ENCODE data around the gene AGPAT2. TPM values are rescaled to one million over a fixed set of nuclear protein-coding genes. Genes with fewer than 3 reads are reported as not detected.
"Not testable (repeated sequence)": the region's sequence is repeated elsewhere in the genome, so short reads cannot be mapped to it uniquely, and the experiment has no call there.

AGPAT2 gene
- total RNA-seq, 1 donor from 2014 or later, result 53.8 TPM

- DNase-seq, result peak; percentile 52
- ATAC-seq, result peak; percentile 28
- intact Hi-C loops (cut with micrococcal nuclease), result no loop called here
Measured at GRCh38 chr9:136721339-136722092, 34.3 kb upstream of the AGPAT2 start.

GRCh38 chr9:136720898-136721338 is 33.7 kb upstream of the AGPAT2 start:
- DNase-seq (no peak), ATAC-seq (peak; percentile 2)
- intact Hi-C loops (cut with micrococcal nuclease), result no loop called here

DNA sequence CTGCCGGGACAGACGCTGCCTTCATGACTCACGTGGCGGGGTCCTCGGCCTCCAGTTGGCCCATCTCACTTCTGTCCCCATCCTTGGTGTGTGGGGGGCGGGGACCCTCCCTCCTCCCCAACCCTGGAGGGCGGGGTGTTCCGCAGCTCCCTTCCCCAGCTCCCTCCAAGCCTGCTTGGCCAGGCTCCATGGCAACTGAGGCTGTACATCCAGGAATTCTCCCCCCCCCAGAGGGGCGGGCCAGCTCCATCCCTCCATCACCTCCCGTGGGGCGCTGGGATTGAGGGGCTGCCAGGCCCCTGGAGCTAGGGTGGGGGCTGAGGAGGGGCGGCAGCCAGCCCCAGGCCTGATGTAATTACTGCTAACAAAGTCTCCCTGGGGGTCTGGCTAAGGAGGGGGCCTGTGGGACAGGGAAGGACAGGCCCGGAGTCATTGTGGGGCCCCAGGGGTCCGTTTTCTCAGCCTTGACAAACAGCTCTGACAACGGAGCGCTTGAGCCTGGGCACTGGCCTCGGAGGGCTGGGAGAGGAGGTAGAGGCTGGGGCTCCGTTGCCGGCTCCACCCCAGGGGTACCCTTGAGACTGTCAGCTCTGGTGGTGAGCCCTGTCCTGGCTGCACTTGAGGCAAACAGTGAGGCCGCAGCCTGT is 33.1 kb upstream of the AGPAT2 start:
- ATAC-seq, result peak; percentile 9
- DNase-seq, result peak; percentile 62
- intact Hi-C loops (cut with micrococcal nuclease), result no loop called here

DNA sequence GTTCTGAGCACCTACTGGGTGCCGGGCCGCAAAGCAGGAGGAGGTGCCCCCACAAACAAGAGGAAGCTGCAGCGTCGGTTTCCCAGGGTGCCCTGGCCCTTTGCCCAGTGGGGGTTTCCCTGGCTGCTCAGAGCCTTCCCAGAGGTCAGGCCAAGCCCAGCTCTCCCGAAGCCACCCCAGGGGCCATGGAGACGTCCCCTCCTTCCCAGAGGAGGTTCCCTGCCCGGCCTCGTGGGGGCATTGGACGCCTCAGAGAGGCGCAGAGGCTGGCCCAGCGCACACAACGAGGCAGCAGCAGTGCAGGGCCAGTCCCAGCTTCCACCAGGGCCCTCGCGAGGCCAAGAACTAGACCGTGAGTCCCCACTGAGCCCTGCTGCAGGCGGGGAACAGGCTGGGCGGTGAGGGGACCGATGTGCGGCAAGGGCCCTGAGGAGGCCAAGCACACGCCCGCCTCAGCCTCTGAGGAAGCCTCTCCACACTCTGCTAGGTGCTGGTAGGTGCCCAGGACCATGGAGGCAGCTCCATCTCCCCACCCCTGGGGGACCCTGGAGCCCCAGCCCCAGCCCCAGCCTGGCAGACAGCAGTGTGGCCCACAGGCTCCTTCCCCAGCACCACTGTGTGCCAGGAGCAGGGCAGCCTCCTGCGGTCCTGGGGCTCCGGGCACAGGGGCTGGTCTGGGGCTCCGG is 32.1 kb upstream of the AGPAT2 start:
- ATAC-seq (peak; percentile 1), DNase-seq (peak; percentile 62)
- intact Hi-C loops (cut with micrococcal nuclease), result no loop called here

- intact Hi-C loops (cut with micrococcal nuclease), result no loop called here
- DNase-seq, result no peak
- ATAC-seq, result no peak
Measured at GRCh38 chr9:136718345-136719194, 31.3 kb upstream of the AGPAT2 start.

DNA sequence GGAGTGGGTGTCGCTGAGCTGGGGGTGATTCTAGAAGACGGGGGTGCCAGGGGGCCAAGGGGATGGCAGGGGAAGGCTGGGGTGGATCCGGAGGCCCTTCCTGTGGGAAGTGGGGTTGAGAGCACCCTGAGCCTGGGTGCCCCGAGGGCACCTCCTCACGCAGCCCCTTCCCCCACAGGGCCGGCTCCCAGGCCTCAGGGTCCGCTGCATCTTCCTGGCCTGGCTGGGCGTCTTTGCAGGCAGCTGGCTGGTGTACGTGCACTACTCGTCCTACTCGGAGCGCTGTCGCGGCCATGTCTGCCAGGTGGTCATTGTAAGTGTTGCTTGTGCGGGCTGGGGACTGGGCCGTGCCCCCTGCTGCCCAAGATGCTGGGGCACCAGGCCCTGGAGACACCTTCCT is 30.1 kb upstream of the AGPAT2 start:
- no peak for ATAC-seq
- intact Hi-C loops (cut with micrococcal nuclease), result no loop called here
- no peak for DNase-seq

DNA sequence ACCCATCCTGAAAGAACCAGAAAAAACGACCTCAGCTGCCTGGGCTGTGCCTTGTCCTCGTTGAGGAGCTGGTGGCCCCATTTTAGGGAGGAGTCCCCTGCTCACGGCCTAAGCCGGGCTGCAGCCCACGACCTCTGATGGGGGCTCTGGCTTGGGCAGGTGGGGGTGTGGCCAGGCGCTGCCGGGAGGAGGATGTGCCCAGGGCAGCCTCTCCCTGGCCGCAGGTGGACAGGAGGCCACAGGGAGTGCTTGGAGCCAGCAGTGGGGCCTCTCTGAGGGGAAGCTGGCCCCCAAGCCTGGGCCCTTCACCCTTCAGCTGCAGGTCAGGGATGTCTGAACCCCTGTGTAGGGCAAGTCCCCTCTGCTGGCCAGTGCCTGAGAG is 27.6 kb upstream of the AGPAT2 start:
- ATAC-seq (peak; percentile 5), DNase-seq (no peak)
- intact Hi-C loops (cut with micrococcal nuclease), result no loop called here

- DNase-seq (peak; percentile 74), ATAC-seq (peak; percentile 59)
- intact Hi-C loops (cut with micrococcal nuclease), result no loop called here
Measured at GRCh38 chr9:136714096-136714892, 27.0 kb upstream of the AGPAT2 start.

GRCh38 chr9:136713550-136713949 is 26.3 kb upstream of the AGPAT2 start:
- peak; percentile 6 for ATAC-seq
- intact Hi-C loops (cut with micrococcal nuclease), result no loop called here
- DNase-seq, result no peak

DNA sequence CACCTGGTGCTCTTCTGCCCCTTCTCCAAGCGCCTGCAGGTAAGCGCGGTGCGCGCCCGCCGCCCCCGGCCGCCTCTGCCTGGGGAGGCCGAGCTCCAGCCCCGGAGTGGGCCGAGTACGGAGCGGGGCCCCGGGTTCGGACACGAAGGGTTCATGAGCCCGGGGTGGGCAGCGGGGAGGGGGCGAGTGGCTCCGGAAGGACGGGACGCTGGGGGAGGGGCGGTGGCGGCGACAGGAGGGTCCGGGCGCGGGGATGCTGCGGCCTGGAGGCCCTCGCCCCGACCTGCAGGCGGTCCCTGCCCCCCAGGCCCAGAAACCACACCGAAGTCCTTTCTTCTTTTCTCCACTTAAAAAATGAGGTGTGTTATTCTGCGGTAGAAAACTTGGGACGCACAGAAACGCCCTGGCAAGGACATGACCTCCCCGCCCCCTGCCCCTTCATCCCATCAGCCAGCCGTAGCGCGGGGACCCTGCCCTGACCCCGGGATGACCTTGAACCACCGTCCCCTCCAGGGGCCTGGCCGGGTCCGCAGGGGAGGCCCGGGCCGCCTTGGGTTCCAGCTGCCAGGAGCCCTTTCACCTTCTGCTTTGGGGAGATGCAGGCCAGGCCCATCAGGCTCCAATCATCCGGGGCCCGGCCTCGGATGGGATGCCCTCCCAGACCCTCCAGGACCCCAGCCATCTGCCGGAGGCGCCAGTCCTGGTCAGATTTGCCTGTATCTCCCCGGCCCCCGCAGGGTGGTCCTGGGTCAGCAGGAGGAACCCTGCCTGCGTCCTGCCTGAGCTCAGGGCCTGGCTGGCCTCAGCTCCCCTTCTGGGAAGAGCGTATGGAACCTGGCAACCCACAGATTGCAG is 25.7 kb upstream of the AGPAT2 start:
- no peak for DNase-seq
- intact Hi-C loops (cut with micrococcal nuclease), result no loop called here
- peak; percentile 1 for ATAC-seq

DNA sequence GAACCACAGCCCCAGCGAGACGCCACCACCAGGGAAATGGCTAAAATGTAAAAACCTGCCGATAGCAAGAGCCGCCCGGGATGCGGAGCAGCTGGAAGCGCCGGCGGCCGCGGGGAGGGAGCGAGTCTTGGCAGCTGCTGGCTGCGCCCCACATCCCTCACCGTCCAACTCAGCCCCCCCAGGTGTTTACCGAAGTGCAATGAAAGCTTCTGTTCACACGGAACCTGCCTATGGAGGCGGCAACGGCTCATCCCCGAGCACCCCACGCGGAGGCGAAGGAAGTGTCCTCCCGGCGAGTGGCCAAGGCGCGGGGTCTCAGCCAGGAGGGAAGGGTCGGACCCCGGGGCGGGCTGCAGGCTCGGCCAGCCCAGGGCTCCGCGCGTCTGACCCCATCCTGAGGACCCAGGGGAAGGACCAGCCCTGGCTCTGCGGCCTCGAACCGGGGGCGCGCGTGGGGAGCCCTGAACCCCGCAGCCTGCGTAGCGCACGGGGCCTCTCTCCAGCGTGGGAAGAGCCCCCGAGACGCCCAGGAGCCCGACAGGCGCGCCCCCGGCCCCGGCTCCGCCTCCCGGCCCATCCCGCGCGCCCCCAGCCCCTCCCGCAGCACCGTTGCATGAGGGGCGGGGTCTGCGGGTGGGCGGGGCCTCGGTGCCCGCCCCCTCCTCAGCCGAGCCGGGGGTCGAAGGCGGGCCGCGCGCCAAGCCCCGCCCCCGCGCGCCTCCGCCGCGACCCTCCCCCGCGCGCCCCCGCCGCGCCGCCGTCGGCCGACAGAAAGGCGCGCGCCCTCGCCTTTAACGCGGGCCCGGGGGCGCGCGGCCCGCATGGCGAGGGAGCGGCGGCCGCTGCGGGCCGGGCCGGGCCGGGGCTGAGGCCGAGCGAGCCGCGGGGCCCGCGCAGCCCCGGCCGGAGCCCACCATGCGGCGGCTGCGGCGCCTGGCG is 24.8 kb upstream of the AGPAT2 start, which contains the start of gene DIPK1B:
Gene DIPK1B (plus strand): TSS at position 822 of the 939 bp plus-strand sequence. CDS start 94 bp downstream, at position 916.
- intact Hi-C loops (cut with micrococcal nuclease), result no loop called here
- no peak for DNase-seq
- peak; percentile 19 for ATAC-seq

GRCh38 chr9:136711219-136711648 is 24.0 kb upstream of the AGPAT2 start:
- ATAC-seq, result not testable (repeated sequence)

GRCh38 chr9:136710543-136710942 is 23.3 kb upstream of the AGPAT2 start:
- DNase-seq (no peak), ATAC-seq (no peak)
- intact Hi-C loops (cut with micrococcal nuclease), result no loop called here

More at GRCh38 chr9:136711219-136711648, 24.0 kb upstream of the AGPAT2 start:
- DNase-seq; intact Hi-C loops (cut with micrococcal nuclease): not testable (repeated sequence)

DNA sequence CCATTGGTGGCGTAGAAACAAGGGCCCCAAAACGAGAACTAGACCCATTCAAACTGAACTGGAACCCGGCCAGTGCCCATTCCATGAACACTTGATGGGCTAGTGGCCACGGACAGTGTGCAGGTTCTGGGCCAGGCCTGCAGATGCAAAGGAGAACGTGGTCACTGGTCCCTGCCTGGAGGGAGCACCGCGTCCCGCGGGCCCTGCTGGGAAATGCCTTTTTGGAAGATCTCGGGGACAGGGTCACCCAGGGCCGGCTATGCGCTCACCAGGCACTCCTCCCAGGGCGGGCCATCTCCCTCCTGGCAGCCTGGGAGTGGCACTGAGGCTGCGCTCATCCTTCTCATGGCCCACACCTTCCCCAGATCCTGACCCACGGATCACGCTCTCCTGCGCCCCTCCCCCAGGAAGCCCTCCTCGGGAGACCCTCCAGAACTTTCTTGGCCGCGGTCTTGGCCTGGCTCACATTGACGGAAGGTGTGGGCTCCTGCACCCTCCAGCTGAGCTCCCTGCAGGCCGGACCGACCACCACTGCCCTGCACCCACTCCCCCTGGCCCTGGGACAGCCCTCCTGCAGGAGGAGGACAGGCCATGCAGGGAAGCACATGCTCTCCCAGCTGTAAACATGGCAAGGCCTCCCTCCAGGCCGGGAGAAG is 22.3 kb upstream of the AGPAT2 start:
- DNase-seq, result no peak
- ATAC-seq, result no peak
- intact Hi-C loops (cut with micrococcal nuclease), result no loop called here

GRCh38 chr9:136707849-136708517 is 20.7 kb upstream of the AGPAT2 start:
- ATAC-seq (no peak), DNase-seq (no peak)
- intact Hi-C loops (cut with micrococcal nuclease), result no loop called here

All from left ventricle myocardium superior (tissue), 1 donor.